ENCODE data around the gene MYO1D. TPM values are rescaled to one million over a fixed set of nuclear protein-coding genes. Genes with fewer than 3 reads are reported as not detected.

The MYO1D gene
- total and polyA plus RNA-seq, 2 donors (not counting 1 experiment from before 2014, with no cell fraction given): 5.4 to 26.7 TPM

DNA sequence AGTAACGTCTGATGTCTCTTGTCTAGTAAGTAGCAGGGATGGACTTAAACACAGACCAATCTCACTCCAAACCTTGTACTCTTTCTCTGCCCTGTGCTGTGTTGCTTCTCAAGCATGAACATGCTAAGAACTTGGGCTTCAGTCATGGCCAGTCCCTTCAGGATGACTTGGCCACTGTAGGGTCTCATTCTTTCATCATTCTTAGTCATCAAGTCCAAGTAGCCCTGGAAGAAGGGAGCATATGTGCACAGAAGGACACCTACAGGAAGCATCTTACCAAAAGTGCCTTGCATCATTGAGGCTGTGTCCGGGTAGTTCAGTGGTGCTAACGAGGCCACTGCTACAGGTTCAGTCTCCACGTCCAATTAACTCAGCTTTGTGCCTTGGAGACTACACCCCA, 309.4 kb downstream of the MYO1D start:
- Histone ChIP-seq H3K4me3 (ENCODE audit: control extremely low read depth in 1 of 5, extremely low read depth in 1 of 5, insufficient read depth in 1 of 5, low read depth in 2 of 5, low read length in 4 of 5) (no peak overlapping the region), H4K20me1 (ENCODE audit: control insufficient read depth, insufficient read depth, low read length, poor library complexity, severe bottlenecking) (no peaks in the 10 kb centered on the region), H3K9me3 (ENCODE audit: control extremely low read depth in 1 of 3, control insufficient read depth in 2 of 3, insufficient read depth in 1 of 3, low read length in 2 of 3) (no peaks in the 10 kb centered on the region), H3K36me3 (replicated peaks in 1 of 2; ENCODE audit: control extremely low read depth in 1 of 2, control insufficient read depth in 1 of 2, extremely low read depth in 1 of 2, insufficient read depth in 2 of 2, low read length in 1 of 2) (no peaks in the 10 kb centered on the region), H3K27me3 (replicated peaks in 1 of 4; ENCODE audit: control extremely low read depth in 1 of 4, control insufficient read depth in 3 of 4, insufficient read depth in 4 of 4, low read length in 3 of 4) (no peaks in the 10 kb centered on the region), H3K9ac (ENCODE audit: low read length) (no peak overlapping the region), H3K4me2 (replicated peaks; ENCODE audit: low read depth, low read length, poor library complexity, severe bottlenecking) (no peak overlapping the region), H3K79me2 (ENCODE audit: control insufficient read depth, insufficient read depth, low read length) (no peaks in the 10 kb centered on the region), H3K4me1 (ENCODE audit: control insufficient read depth in 2 of 2, insufficient read depth in 2 of 2, low read length in 2 of 2) (peaks cover 14 to 21% of the 10 kb centered on the region in 2 donors), H2AFZ (ENCODE audit: insufficient read depth, low read depth, low read length, poor library complexity, severe bottlenecking) (no peak overlapping the region), H3K27ac (ENCODE audit: low read length in 2 of 2) (no peak overlapping the region)
- Mint-ChIP-seq H3K27ac (no peak overlapping the region), H3K4me3 (no peak overlapping the region), H3K27me3 (no peaks in the 10 kb centered on the region), H3K4me1 (peaks cover 17% of the 10 kb centered on the region), H3K9me3 (ENCODE audit: insufficient read depth) (no peaks in the 10 kb centered on the region)
- ChIA-PET CTCF (interaction anchor here (1.2 kb wide), 1 partner anchor 83 kb away, joined by 5 read pairs; no protein-coding TSS in a partner anchor), POLR2A (no interaction called here)
- no peak for ATAC-seq (ENCODE audit: low read depth)
- intact Hi-C loops (cut with micrococcal nuclease): no loop called here
- no peak for TF ChIP-seq EZH2 (IDR thresholded peaks at IDR 0.05; ENCODE audit: borderline replicate concordance, insufficient read depth, low read depth, low read length, poor library complexity, severe bottlenecking)
- TF ChIP-seq, protein P1, sequence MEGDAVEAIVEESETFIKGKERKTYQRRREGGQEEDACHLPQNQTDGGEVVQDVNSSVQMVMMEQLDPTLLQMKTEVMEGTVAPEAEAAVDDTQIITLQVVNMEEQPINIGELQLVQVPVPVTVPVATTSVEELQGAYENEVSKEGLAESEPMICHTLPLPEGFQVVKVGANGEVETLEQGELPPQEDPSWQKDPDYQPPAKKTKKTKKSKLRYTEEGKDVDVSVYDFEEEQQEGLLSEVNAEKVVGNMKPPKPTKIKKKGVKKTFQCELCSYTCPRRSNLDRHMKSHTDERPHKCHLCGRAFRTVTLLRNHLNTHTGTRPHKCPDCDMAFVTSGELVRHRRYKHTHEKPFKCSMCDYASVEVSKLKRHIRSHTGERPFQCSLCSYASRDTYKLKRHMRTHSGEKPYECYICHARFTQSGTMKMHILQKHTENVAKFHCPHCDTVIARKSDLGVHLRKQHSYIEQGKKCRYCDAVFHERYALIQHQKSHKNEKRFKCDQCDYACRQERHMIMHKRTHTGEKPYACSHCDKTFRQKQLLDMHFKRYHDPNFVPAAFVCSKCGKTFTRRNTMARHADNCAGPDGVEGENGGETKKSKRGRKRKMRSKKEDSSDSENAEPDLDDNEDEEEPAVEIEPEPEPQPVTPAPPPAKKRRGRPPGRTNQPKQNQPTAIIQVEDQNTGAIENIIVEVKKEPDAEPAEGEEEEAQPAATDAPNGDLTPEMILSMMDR (IDR thresholded peaks at IDR 0.05): no peak
- no peak for DNase-seq
- 92% methylated on average over 4 of the region's 4 CpGs for WGBS (ENCODE audit: insufficient coverage)

DNA sequence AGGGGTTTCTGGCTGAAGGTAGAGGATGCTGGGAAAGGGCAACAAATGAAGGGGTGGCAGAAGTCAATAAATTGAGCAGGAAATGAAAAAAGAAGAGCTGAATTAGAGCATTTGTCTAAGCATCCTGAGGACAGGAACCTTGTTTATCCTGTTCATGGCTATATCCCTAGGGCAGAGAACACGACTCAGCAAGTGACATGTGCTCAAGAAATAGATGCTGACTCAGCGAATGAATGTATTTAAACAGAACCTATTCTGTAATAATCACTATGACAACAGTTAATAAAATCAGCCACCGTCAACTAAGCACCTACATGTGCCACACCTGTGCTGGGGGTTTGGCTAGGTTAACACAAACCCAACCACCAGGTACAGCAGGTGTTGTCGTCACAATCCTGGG, 309.8 kb downstream of the MYO1D start:
- H3K9me3 Mint-ChIP-seq (ENCODE audit: insufficient read depth): no peaks in the 10 kb centered on the region

More for the DNA sequence above, 309.8 kb downstream of the MYO1D start:
- H3K27ac Mint-ChIP-seq: no peak overlapping the region
- Histone ChIP-seq H3K4me2 (replicated peaks; ENCODE audit: low read depth, low read length, poor library complexity, severe bottlenecking) (no peak overlapping the region), H3K27ac (ENCODE audit: low read length in 2 of 2) (no peak overlapping the region), H3K36me3 (replicated peaks in 1 of 2; ENCODE audit: control extremely low read depth in 1 of 2, control insufficient read depth in 1 of 2, extremely low read depth in 1 of 2, insufficient read depth in 2 of 2, low read length in 1 of 2) (no peaks in the 10 kb centered on the region), H3K4me3 (ENCODE audit: control extremely low read depth in 1 of 5, extremely low read depth in 1 of 5, insufficient read depth in 1 of 5, low read depth in 2 of 5, low read length in 4 of 5) (no peak overlapping the region), H4K20me1 (ENCODE audit: control insufficient read depth, insufficient read depth, low read length, poor library complexity, severe bottlenecking) (no peaks in the 10 kb centered on the region), H3K4me1 (ENCODE audit: control insufficient read depth in 2 of 2, insufficient read depth in 2 of 2, low read length in 2 of 2) (peaks cover 14 to 21% of the 10 kb centered on the region in 2 donors), H3K27me3 (replicated peaks in 1 of 4; ENCODE audit: control extremely low read depth in 1 of 4, control insufficient read depth in 3 of 4, insufficient read depth in 4 of 4, low read length in 3 of 4) (no peaks in the 10 kb centered on the region), H3K9ac (ENCODE audit: low read length) (no peak overlapping the region), H3K79me2 (ENCODE audit: control insufficient read depth, insufficient read depth, low read length) (no peaks in the 10 kb centered on the region), H2AFZ (ENCODE audit: insufficient read depth, low read depth, low read length, poor library complexity, severe bottlenecking) (no peak overlapping the region), H3K9me3 (ENCODE audit: control extremely low read depth in 1 of 3, control insufficient read depth in 2 of 3, insufficient read depth in 1 of 3, low read length in 2 of 3) (no peaks in the 10 kb centered on the region)
- no peak overlapping the region for H3K4me3 Mint-ChIP-seq
- ATAC-seq (ENCODE audit: low read depth) (no peak), DNase-seq (no peak)
- H3K27me3 Mint-ChIP-seq: no peaks in the 10 kb centered on the region
- TF ChIP-seq, protein P1 (IDR thresholded peaks at IDR 0.05): no peak
- 100% methylated on average over 1 of the region's 4 CpGs for WGBS (ENCODE audit: insufficient coverage)
- CTCF ChIA-PET: interaction anchor here (1.8 kb wide), 1 partner anchor 104 kb away, joined by 8 read pairs; no protein-coding TSS in a partner anchor
- peaks cover 17% of the 10 kb centered on the region for H3K4me1 Mint-ChIP-seq
- POLR2A ChIA-PET: no interaction called here
- intact Hi-C loops (cut with micrococcal nuclease): no loop called here
